IMR-90 (cell line): ENCODE measurements around the gene KCP. TPM values are rescaled to one million over a fixed set of nuclear protein-coding genes. Genes with fewer than 3 reads are reported as not detected.

ENCODE experiments used
- ATAC-seq: fragments of 200-7000 bp; cut with Tn5 transposase; 2 replicates; pipeline ENCODE4 v1.9.1; 2020; ENCODE audit warnings: low read depth, mild to moderate bottlenecking, moderate library complexity
- BruUV-seq: library from RNA; stranded (reverse); fragments of 400-500 nt; replicated peaks from 2 replicates; lab custom pipeline; 2021; lab: Mats Ljungman, UMichigan
- CTCF ChIA-PET: fragments of 300-600 bp; formaldehyde crosslinking; extraction: SDS; loops from one replicate; lab custom pipeline; 2021; ENCODE audit warnings: antibody characterized with exemption; lab: Yijun Ruan, JAX
- POLR2A ChIA-PET: fragments of 300-600 bp; sonication (Branson Sonifier 250); formaldehyde crosslinking; loops from one replicate; lab custom pipeline; 2022; ENCODE audit warnings: antibody characterized with exemption; ENCODE audit not compliant: unreplicated experiment; lab: Charles Lee
- DNase-seq: peaks from one replicate; pipeline ENCODE4 v3.0.0; 2013
- H2AFZ ChIP-seq: replicated peaks from 2 replicates; pipeline ENCODE3; 2013; ENCODE audit warnings: low read length, mild to moderate bottlenecking; ENCODE audit not compliant: poor library complexity
- H2AK5ac ChIP-seq: 2 replicates; pipeline ENCODE4 v1.6.1; 2013; ENCODE audit warnings: low read depth, low read length, inconsistent platforms
- H2AK9ac ChIP-seq: replicated peaks from 2 replicates; pipeline ENCODE3; 2013; ENCODE audit warnings: mild to moderate bottlenecking, low read depth, low read length, moderate library complexity; ENCODE audit not compliant: poor library complexity
- H2BK120ac ChIP-seq: 2 replicates; pipeline ENCODE4 v1.6.1; 2013; ENCODE audit warnings: low read depth, low read length, inconsistent platforms
- H2BK15ac ChIP-seq: 3 replicates; pipeline ENCODE4 v1.6.1; 2013; ENCODE audit warnings: low read depth, low read length, inconsistent platforms
- H2BK20ac ChIP-seq: 2 replicates; pipeline ENCODE4 v1.6.1; 2013; ENCODE audit warnings: low read depth, mild to moderate bottlenecking, inconsistent platforms, low read length, moderate library complexity
- H2BK5ac ChIP-seq: 2 replicates; pipeline ENCODE4 v1.6.1; 2013; ENCODE audit warnings: mild to moderate bottlenecking, low read depth, low read length, inconsistent platforms; ENCODE audit not compliant: poor library complexity, severe bottlenecking
- H3K14ac ChIP-seq: replicated peaks from 2 replicates; pipeline ENCODE4 v1.6.1; 2013; ENCODE audit warnings: low read depth, low read length, inconsistent platforms
- H3K18ac ChIP-seq: 2 replicates; pipeline ENCODE4 v1.6.1; 2013; ENCODE audit warnings: low read depth, low read length, control low read depth
- H3K23ac ChIP-seq: 2 replicates; pipeline ENCODE4 v1.6.1; 2013; ENCODE audit warnings: low read depth, low read length, inconsistent platforms
- H3K27ac ChIP-seq: 2 replicates; pipeline ENCODE4 v1.5.1; 2013; ENCODE audit warnings: mild to moderate bottlenecking, control low read depth, low read length; ENCODE audit not compliant: insufficient read depth
- H3K27me3 ChIP-seq: 2 replicates; pipeline ENCODE4 v1.6.1; 2013; ENCODE audit warnings: low read length; ENCODE audit not compliant: control insufficient read depth, insufficient read depth
- H3K36me3 ChIP-seq: 2 replicates; pipeline ENCODE4 v1.6.1; 2013; ENCODE audit warnings: low read length, mixed read lengths; ENCODE audit not compliant: control insufficient read depth, insufficient read depth
- H3K4ac ChIP-seq: 2 replicates; pipeline ENCODE4 v1.6.1; 2013; ENCODE audit warnings: low read depth, low read length, inconsistent platforms
- H3K4me1 ChIP-seq: 2 replicates; pipeline ENCODE4 v1.6.1; 2013; ENCODE audit warnings: low read length, mixed read lengths; ENCODE audit not compliant: control insufficient read depth, insufficient read depth
- H3K4me2 ChIP-seq: 2 replicates; pipeline ENCODE4 v1.6.1; 2013; ENCODE audit warnings: low read depth, mild to moderate bottlenecking, control low read depth, low read length, moderate library complexity
- H3K4me3 ChIP-seq: 2 replicates; pipeline ENCODE4 v1.5.1; 2013; ENCODE audit warnings: low read depth, mild to moderate bottlenecking, control low read depth, low read length, moderate library complexity; ENCODE audit not compliant: insufficient read depth
- H3K56ac ChIP-seq: 2 replicates; pipeline ENCODE4 v1.6.1; 2013; ENCODE audit warnings: low read length, inconsistent platforms; ENCODE audit not compliant: insufficient read depth; ENCODE audit errors: extremely low read depth
- H3K79me1 ChIP-seq, 2 experiments: 2 replicates each; pipeline ENCODE4 v1.6.1; 2013; ENCODE audit warnings: low read length in 2 of 2, inconsistent platforms in 1 of 2, low read depth in 1 of 2
- H3K9ac ChIP-seq: 2 replicates; pipeline ENCODE4 v1.6.1; 2013; ENCODE audit warnings: low read depth, low read length, control low read depth
- H3K9me1 ChIP-seq: 2 replicates; pipeline ENCODE4 v1.6.1; 2013; ENCODE audit warnings: low read length, inconsistent platforms; ENCODE audit not compliant: insufficient read depth
- H3K9me3 ChIP-seq: 2 replicates; pipeline ENCODE4 v1.6.1; 2013; ENCODE audit warnings: low read length; ENCODE audit not compliant: control insufficient read depth, insufficient read depth
- H4K20me1 ChIP-seq: 2 replicates; pipeline ENCODE4 v1.6.1; 2013; ENCODE audit warnings: low read length, inconsistent platforms; ENCODE audit not compliant: insufficient read depth
- H4K5ac ChIP-seq: 2 replicates; pipeline ENCODE4 v1.6.1; 2013; ENCODE audit warnings: mild to moderate bottlenecking, low read depth, low read length, control low read depth
- H4K8ac ChIP-seq, 2 experiments: 2 replicates each; pipeline ENCODE4 v1.6.1; 2013; ENCODE audit warnings: low read depth in 2 of 2, low read length in 2 of 2, control low read depth in 1 of 2, inconsistent platforms in 1 of 2
- H4K91ac ChIP-seq: 2 replicates; pipeline ENCODE4 v1.6.1; 2013; ENCODE audit warnings: low read depth, low read length, inconsistent platforms; ENCODE audit not compliant: insufficient read depth
- SMC3 ChIP-seq: fragments of 150-350 bp; IDR thresholded peaks from 2 replicates; pipeline ENCODE4 v1.6.1; 2016; ENCODE audit warnings: low read depth, mild to moderate bottlenecking, antibody characterized with exemption, low read length, moderate library complexity
- WGBS, 2 experiments: methylation state at CpG; one replicate each; pipeline versions ENCODE4 v1.1.5 to v1.1.7; 2013; ENCODE audit warnings: missing lambda C conversion rate in 2 of 2; ENCODE audit not compliant: insufficient read length in 1 of 2; ENCODE audit errors: extremely low coverage in 2 of 2; 5-methylcytosine and 5-hydroxymethylcytosine counted together
- dilution Hi-C: fragments of 300-500 bp; cut with HindIII; formaldehyde crosslinking; loops from one replicate; pipeline ENCODE4 v1.14.3; 2018; ENCODE audit warnings: low sequenced_read_pairs; ENCODE audit not compliant: unreplicated experiment
- in situ Hi-C: fragments of 300-500 bp; cut with MboI; formaldehyde crosslinking; loops from 3 replicates; pipeline ENCODE4 v1.14.3; 2019; ENCODE audit warnings: low sequenced_read_pairs, inconsistent platforms, mixed read lengths
- intact Hi-C: fragments of 100-400 bp; cut with micrococcal nuclease; formaldehyde crosslinking; loops from 2 replicates; pipeline ENCODE4 v1.10.0; 2022
- polyA plus RNA-seq, 3 experiments: library from polyadenylated mRNA; depleted of rRNA; stranded (reverse); fragments of >200 nt; gene quantifications; 2 replicates each; pipeline ENCODE4 v1.2.3, GENCODE V29; 2012; ENCODE audit warnings: low replicate concordance in 1 of 3
- total RNA-seq: library from RNA; depleted of rRNA; stranded (reverse); fragments of >200 nt; gene quantifications from 2 replicates; pipeline ENCODE4 v1.2.3, GENCODE V29; 2012
- TF ChIP-seq, protein P1 (sequence below): conservative IDR thresholded peaks from 2 replicates; pipeline ENCODE4 v1.5.1; 2012; ENCODE audit warnings: mild to moderate bottlenecking, low read depth, low read length, improper control_type of control experiment

KCP gene
- total and polyA plus RNA-seq, 2 of the 4 experiments (the other 2 are of a cell fraction), result 0.03 TPM; not detected in 1

DNA sequence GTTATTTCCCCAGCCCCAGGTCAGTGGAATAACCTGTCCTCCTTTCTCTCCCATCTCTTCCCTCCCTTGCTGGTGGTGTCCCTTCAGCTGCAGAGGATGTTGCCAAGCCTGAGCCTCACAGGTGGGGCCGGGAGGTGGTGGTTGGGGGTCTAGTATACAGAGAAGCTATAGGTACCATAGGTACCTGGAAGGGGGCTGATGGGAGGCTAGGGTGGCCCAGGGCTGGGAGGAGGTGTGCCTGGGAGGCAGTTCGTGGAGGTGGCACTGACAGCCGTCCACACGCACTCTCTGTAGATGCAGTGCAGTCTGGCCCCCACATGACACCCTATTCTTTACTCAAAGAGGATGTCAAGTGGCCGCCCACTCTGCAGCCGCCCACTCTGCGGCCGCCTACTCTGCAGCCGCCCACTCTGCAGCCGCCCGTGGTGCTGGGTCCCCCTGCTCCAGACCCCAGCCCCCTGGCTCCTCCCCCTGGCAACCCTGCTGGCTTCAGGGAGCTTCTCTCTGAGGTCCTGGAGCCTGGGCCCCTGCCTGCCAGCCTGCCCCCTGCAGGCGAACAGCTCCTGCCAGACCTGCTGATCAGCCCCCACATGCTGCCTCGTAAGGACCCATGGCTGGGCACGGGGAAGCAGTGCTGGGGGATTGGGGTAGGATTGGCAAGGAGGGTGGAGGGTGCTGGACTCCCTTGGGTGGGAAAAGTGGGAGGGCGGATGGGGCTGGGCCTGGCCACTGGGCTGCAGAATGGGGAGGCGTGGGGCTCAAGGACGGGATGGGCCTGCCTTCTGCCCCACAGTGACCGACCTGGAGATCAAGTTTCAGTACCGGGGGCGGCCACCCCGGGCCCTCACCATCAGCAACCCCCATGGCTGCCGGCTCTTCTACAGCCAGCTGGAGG is 36.7 kb upstream of the KCP start:
- Histone ChIP-seq H4K5ac (no peak overlapping the region), H3K79me1 (no peaks in the 10 kb centered on the region), H2BK20ac (no peak overlapping the region), H3K4me1 (no peaks in the 10 kb centered on the region), H3K27ac (no peak overlapping the region), H3K36me3 (no peaks in the 10 kb centered on the region), H2BK120ac (no peak overlapping the region), H2BK5ac (no peak overlapping the region), H2BK15ac (no peak overlapping the region), H4K8ac (no peak overlapping the region), H2AK9ac (peak overlapping the region; percentile 76), H4K91ac (no peak overlapping the region), H3K4me3 (no peak overlapping the region), H3K18ac (no peak overlapping the region), H3K56ac (no peak overlapping the region), H3K27me3 (peaks cover 5% of the 10 kb centered on the region), H2AFZ (peak overlapping the region; percentile 59), H3K14ac (no peak overlapping the region), H3K9ac (no peak overlapping the region), H3K23ac (no peak overlapping the region), H3K9me1 (no peaks in the 10 kb centered on the region), H2AK5ac (no peak overlapping the region), H4K20me1 (no peaks in the 10 kb centered on the region), H3K4ac (no peak overlapping the region), H3K4me2 (no peak overlapping the region), H3K9me3 (no peaks in the 10 kb centered on the region)
- dilution Hi-C loops, result no loop called here
- 61% methylated on average over 8 of the region's 22 CpGs; no CpG with 5 or more reads in 1 of the 2 experiments for WGBS, 2 experiments
- ATAC-seq (no peak; the same call in 1 of the 2 replicates), DNase-seq (no peak)
- no peak for TF ChIP-seq SMC3
- TF ChIP-seq, protein P1, sequence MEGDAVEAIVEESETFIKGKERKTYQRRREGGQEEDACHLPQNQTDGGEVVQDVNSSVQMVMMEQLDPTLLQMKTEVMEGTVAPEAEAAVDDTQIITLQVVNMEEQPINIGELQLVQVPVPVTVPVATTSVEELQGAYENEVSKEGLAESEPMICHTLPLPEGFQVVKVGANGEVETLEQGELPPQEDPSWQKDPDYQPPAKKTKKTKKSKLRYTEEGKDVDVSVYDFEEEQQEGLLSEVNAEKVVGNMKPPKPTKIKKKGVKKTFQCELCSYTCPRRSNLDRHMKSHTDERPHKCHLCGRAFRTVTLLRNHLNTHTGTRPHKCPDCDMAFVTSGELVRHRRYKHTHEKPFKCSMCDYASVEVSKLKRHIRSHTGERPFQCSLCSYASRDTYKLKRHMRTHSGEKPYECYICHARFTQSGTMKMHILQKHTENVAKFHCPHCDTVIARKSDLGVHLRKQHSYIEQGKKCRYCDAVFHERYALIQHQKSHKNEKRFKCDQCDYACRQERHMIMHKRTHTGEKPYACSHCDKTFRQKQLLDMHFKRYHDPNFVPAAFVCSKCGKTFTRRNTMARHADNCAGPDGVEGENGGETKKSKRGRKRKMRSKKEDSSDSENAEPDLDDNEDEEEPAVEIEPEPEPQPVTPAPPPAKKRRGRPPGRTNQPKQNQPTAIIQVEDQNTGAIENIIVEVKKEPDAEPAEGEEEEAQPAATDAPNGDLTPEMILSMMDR, result 0 out of 2 replicates have a peak, but pooled peaks have one; percentile 3
- no TSS peak for BruUV-seq
- CTCF ChIA-PET, result no interaction called here
- POLR2A ChIA-PET, result interaction anchor here (0.6 kb wide), 1 partner anchor 33 kb away, joined by 4 read pairs; no protein-coding TSS in a partner anchor
- intact Hi-C loops, result no loop called here
- in situ Hi-C loops, result no loop called here
